COLO668 (cell line): ENCODE results near the gene TMEM45A.

Experiments used
- DNase-seq: peaks from one replicate; lab custom pipeline; 2025; ENCODE audit not compliant: unreplicated experiment; lab: John Stamatoyannopoulos, UW

Gene TMEM45A

GRCh38 chr3:100609305-100609704 is 116.9 kb downstream of the TMEM45A start, which contains the start of gene ADGRG7:
ADGRG7 (plus strand) TSS chr3:100609601; CDS start chr3:100609857, 256 bp downstream.
- no peak for DNase-seq

- DNase-seq = no peak
These were observed 117.5 kb downstream of the TMEM45A start for GRCh38 chr3:100609963-100610362.

GRCh38 chr3:100611221-100611620 is 118.8 kb downstream of the TMEM45A start:
- no peak for DNase-seq

- no peak for DNase-seq
These were observed 121.4 kb downstream of the TMEM45A start for GRCh38 chr3:100613721-100614390.

- DNase-seq = no peak
These were observed 122.5 kb downstream of the TMEM45A start for GRCh38 chr3:100614941-100615340.

- DNase-seq = no peak
These were observed 123.3 kb downstream of the TMEM45A start for GRCh38 chr3:100615684-100616083.

GRCh38 chr3:100621251-100621650 is 128.8 kb downstream of the TMEM45A start:
- DNase-seq = no peak
